Coronary artery (tissue), 2 donors: ENCODE results near the gene OBSCN.

Source experiments
- DNase-seq: peaks from one replicate; pipeline ENCODE4 v3.0.0-alpha.2; 2017; ENCODE audit warnings: low spot score
- H3K27ac ChIP-seq, 2 donors: fragments of 200-600 bp; sonication (generic); one replicate each; pipeline ENCODE4 v1.5.1; 2016 to 2019
- H3K4me3 ChIP-seq: fragments of 200-600 bp; sonication (generic); 2 replicates; pipeline ENCODE4 v1.5.1; 2016; ENCODE audit warnings: mild to moderate bottlenecking, moderate library complexity
- CTCF ChIP-seq: fragments of 200-600 bp; sonication (generic); IDR thresholded peaks from one replicate; pipeline ENCODE4 v1.5.1; 2019; ENCODE audit warnings: antibody characterized with exemption

Gene OBSCN

GRCh38 chr1:228161866-228162265, 46.0 kb upstream of the OBSCN start:
- TF ChIP-seq CTCF: no peak
- H3K4me3 ChIP-seq: no peak overlapping the region
- H3K27ac ChIP-seq: peak overlapping the region in 1 of 2 donors; percentile 97

GRCh38 chr1:228162286-228163006, 45.4 kb upstream of the OBSCN start:
- no peak for TF ChIP-seq CTCF
- Histone ChIP-seq H3K4me3 (peak overlapping the region; percentile 17), H3K27ac (peak overlapping the region in 1 of 2 donors; percentile 97)
- no peak for DNase-seq

More at GRCh38 chr1:228161866-228162265, 46.0 kb upstream of the OBSCN start:
- no peak for DNase-seq

- DNase-seq: peak; percentile 77
- no peak for TF ChIP-seq CTCF
- Histone ChIP-seq H3K27ac (peak overlapping the region in 1 of 2 donors; percentile 97), H3K4me3 (peak overlapping the region; percentile 17)
These were observed 44.7 kb upstream of the OBSCN start for GRCh38 chr1:228163007-228163753.

- DNase-seq: no peak
- H3K27ac ChIP-seq: peak overlapping the region in 1 of 2 donors; percentile 97
- TF ChIP-seq CTCF: no peak
- H3K4me3 ChIP-seq: no peak overlapping the region
These were observed 43.9 kb upstream of the OBSCN start for GRCh38 chr1:228163776-228164519.

GRCh38 chr1:228164561-228165371, 43.1 kb upstream of the OBSCN start:
- peak overlapping the region; percentile 97 to 100 for H3K27ac ChIP-seq
- no peak for TF ChIP-seq CTCF
- peak overlapping the region; percentile 81 for H3K4me3 ChIP-seq
- peak; percentile 76 for DNase-seq

GRCh38 chr1:228165372-228166169, 42.3 kb upstream of the OBSCN start, which contains the start of gene IBA57:
Gene IBA57 (plus strand): TSS chr1:228165804. CDS start chr1:228165817, 13 bp downstream.
- peak within 1 kb of the TSS; percentile 81 for H3K4me3 ChIP-seq
- peak within 1 kb of the TSS; percentile 97 to 100 for H3K27ac ChIP-seq
- peak; percentile 100 for DNase-seq
- peak; percentile 85 for TF ChIP-seq CTCF
